ENCODE data around the gene FUT6. TPM values are rescaled to one million over a fixed set of nuclear protein-coding genes. Genes with fewer than 3 reads are reported as not detected.

The FUT6 gene
- total and polyA plus RNA-seq, 5 donors: not detected

DNA sequence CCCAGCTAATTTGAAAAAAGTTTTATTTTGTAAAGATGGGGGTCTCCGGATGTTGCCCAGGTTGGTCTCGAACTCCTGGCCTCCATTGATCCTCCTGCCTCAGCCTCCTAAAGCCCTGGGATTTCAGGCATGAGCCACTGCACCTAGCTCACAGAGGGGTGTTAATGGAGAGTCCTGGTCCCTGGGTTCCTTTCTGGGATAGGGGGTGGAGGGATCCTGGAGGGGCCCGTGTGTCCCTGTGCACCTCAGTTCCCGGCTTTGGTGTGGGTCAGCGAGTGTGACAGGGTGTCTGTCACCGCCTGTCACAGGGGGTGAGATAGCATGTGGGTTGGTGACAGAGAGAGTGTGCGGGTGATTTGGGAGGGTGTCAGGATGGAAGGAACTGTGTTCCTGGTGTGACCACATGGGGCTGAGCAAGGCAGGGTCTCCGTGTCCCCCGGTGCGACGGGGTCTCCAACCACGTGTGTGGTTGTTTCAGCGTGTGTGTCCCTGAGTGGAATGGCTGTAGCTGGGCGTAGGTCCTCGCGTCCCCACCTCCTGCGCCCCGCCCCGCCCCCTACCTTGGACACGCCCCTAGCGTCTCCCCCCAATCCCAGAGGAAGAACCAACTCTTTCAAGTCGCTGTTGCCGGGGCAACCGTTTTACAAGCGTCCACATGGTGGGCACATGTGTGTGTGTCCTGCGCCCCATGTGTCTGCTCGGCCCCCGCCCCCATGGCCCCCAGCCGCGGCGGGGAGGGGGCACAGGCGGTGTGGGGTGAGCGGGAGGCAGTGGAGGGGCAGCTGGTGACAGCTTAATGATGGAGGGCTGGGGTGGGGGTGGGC lies 37.5 kb downstream of the FUT6 start:
- no peaks in the 10 kb centered on the region for H3K4me1 ChIP-seq (ENCODE audit: control insufficient read depth, insufficient read depth, low read length)
- ATAC-seq (no peak), DNase-seq (peak in 2 of 3 donors; percentile 47 to 62)
- intact Hi-C loops (cut with DNase I): loop anchor here in 3 of 4 donors (5.0 to 10.0 kb wide), 4 partner anchors 90 to 220 kb away; no protein-coding TSS in a partner anchor
- no peak overlapping the region for H3K4me3 ChIP-seq (ENCODE audit: low read length)
- WGBS: 12% methylated on average over 33 of the region's 33 CpGs
- H3K9me3 ChIP-seq (ENCODE audit: control insufficient read depth, low read length): no peaks in the 10 kb centered on the region
- H3K27me3 ChIP-seq (ENCODE audit: control insufficient read depth, insufficient read depth): no peaks in the 10 kb centered on the region
- no peak overlapping the region for H3K27ac ChIP-seq (ENCODE audit: low read length)

DNA sequence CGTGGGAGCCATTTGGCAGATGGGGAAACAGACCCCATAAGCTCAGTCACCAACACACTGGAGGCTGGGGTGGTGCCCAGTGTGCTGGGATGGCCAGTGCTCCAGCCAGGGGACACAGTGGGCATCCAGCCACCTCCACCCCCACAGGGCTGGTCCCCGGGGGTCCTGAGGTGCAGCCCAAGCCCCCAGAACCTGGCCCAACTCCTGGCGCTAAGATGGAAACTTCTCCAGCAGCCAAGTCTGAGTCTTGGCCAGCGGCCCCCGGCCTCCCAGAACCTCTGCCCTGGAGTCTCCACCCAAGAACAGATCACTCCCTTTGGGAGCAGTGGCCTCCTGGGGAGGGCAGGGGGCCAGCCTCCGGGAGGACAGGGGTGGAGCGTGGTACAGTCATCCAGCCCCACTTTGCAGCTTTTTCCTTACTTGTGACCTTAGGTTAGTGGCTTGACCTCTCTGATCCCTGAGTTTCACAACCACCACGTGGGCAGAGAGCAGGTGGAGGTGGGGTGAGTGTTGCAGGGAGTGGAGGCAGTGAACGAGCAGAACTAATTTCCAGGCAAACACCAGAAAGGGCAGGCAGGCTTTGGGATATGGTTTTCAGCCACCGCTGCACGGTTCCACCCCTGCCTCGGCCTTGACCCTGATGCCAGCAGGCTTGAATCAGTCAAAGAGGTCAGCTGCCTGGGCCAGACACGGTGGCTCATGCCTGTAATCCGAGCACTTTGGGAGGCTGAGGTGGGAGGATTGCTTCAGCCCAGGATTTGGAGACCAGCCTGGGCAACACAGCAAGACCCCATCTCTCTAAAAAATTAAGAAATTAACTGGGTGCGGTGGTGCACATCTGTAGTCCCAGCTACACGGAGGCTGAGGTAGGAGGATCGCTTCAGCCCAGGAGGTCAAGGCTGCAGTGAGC lies 38.9 kb downstream of the FUT6 start:
- peak; percentile 24 to 68 (median 64) for DNase-seq
- ATAC-seq: peak in 1 of 2 donors; percentile 57
- no peaks in the 10 kb centered on the region for H3K9me3 ChIP-seq (ENCODE audit: control insufficient read depth, low read length)
- intact Hi-C loops (cut with DNase I): loop anchor here in 3 of 4 donors (5.0 to 10.0 kb wide), 4 partner anchors 92 to 222 kb away; no protein-coding TSS in a partner anchor
- H3K27ac ChIP-seq (ENCODE audit: low read length): no peak overlapping the region
- 70% methylated on average over 17 of the region's 17 CpGs for WGBS
- no peaks in the 10 kb centered on the region for H3K4me1 ChIP-seq (ENCODE audit: control insufficient read depth, insufficient read depth, low read length)
- no peaks in the 10 kb centered on the region for H3K27me3 ChIP-seq (ENCODE audit: control insufficient read depth, insufficient read depth)
- no peak overlapping the region for H3K4me3 ChIP-seq (ENCODE audit: low read length)

DNA sequence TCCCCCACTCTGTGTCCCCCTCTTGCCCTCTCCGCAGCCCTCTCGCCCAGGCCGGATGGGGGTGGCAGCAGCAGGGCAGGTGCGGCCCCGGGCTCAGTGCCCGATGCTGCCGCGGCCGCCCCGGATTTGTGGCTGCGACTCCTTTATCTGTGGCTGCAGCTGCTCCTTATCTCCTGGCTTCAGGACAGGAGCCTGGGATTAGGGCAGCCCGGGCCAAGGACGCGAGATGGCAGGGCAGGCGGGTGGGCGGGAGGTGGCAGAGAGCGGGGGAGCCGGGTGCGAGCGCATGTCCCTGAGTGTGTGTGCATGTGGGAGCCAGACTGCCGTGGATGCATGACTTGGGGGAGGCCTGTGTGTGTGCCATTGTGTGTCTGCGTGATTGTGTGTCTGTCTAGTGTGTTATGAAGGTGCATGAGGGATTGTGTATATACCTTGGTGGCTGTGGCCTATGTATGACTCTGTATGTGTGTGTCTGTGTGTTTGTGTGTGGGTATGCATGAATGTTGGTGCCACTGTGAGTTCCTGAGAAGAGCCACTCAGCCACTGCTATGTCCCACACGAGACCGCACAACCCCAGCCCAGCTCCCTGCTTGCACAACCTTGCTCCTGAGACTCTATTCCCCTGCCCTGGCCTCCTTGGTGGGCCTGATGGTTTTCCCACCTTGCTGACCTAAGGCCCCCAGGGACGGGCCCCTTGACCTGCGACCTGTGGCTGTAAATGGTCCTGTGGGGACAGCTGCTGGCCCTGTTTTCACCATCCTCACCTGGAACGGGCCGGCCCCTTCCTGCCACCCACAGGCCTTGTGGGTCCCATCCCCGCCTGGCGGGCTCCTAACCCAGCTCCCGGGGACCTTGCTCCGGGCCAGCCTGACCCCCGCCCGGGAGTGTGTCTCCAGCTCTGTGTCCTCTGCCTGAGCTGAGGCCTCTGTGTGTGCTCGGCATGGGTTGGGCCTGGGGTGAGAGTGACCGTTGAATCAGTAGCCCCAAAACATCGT lies 40.0 kb downstream of the FUT6 start:
- whole genome bisulfite sequencing: 43% methylated on average over 37 of the region's 37 CpGs
- no peaks in the 10 kb centered on the region for H3K4me1 ChIP-seq (ENCODE audit: control insufficient read depth, insufficient read depth, low read length)
- intact Hi-C loops (cut with DNase I): loop anchor here in 3 of 4 donors (5.0 to 10.0 kb wide), 4 partner anchors 93 to 223 kb away; no protein-coding TSS in a partner anchor
- DNase-seq (peak in 2 of 3 donors; percentile 81 to 90), ATAC-seq (peak; percentile 53 to 54)
- H3K27ac ChIP-seq (ENCODE audit: low read length): no peak overlapping the region
- H3K27me3 ChIP-seq (ENCODE audit: control insufficient read depth, insufficient read depth): no peaks in the 10 kb centered on the region
- H3K9me3 ChIP-seq (ENCODE audit: control insufficient read depth, low read length): no peaks in the 10 kb centered on the region
- no peak overlapping the region for H3K4me3 ChIP-seq (ENCODE audit: low read length)

DNA sequence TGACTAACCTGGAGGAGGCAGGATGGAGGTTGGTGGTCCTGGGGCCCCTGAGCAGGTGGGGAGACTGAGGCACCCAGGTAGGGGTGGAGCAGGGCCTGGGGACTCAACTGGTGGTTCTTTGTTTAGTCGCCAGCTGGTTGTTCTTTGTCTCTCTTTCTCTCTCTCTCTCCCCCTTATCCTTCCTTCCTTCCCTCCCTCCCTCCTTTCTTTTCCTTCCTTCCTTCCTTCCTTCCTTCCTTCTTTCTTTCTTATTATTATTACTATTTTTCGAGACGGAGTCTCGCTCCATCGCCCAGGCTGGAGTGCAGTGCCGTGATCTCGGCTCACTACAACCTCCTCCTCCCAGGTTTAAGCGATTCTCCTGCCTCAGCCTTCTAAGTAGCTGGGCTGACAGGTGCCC lies 41.3 kb downstream of the FUT6 start:
- Histone ChIP-seq H3K4me3 (ENCODE audit: low read length) (no peak overlapping the region), H3K4me1 (ENCODE audit: control insufficient read depth, insufficient read depth, low read length) (no peaks in the 10 kb centered on the region), H3K9me3 (ENCODE audit: control insufficient read depth, low read length) (no peaks in the 10 kb centered on the region), H3K27ac (ENCODE audit: low read length) (no peak overlapping the region), H3K27me3 (ENCODE audit: control insufficient read depth, insufficient read depth) (no peaks in the 10 kb centered on the region)
- intact Hi-C loops (cut with DNase I): no loop called here
- peak in 1 of 3 donors; percentile 34 for DNase-seq
- WGBS: 85% methylated on average over 8 of the region's 8 CpGs
- ATAC-seq: no peak

DNA sequence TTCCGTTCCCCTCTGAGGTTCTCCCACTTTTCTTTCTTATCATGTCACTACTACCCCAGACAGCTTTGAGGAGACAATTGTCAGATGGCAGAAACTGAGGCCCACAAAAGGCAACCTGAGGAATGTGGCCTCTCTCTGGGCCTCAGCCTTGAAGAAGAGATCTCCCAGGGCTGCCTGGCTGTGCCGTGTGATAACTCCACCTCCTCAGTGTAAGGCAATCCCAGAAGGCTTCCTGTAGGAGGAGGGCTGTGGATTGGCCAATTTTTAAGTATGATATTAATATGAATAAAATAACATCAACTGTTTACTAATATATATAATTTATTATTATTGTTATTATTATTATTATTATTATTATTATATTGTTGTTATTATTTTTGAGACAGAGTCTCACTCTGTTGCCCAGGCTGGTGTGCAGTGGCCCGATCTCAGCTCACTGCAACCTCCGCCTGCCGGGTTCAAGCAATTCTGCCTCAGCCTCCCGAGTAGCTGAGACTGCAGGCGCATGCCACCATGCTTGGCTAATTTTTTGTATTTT lies 44.1 kb downstream of the FUT6 start:
- intact Hi-C loops (cut with DNase I): no loop called here
- Histone ChIP-seq H3K4me3 (ENCODE audit: low read length) (no peak overlapping the region), H3K27me3 (ENCODE audit: control insufficient read depth, insufficient read depth) (no peaks in the 10 kb centered on the region), H3K9me3 (ENCODE audit: control insufficient read depth, low read length) (no peaks in the 10 kb centered on the region), H3K27ac (ENCODE audit: low read length) (no peak overlapping the region), H3K4me1 (ENCODE audit: control insufficient read depth, insufficient read depth, low read length) (no peaks in the 10 kb centered on the region)
- WGBS: 90% methylated on average over 7 of the region's 7 CpGs
- ATAC-seq: no peak
- no peak for DNase-seq

DNA sequence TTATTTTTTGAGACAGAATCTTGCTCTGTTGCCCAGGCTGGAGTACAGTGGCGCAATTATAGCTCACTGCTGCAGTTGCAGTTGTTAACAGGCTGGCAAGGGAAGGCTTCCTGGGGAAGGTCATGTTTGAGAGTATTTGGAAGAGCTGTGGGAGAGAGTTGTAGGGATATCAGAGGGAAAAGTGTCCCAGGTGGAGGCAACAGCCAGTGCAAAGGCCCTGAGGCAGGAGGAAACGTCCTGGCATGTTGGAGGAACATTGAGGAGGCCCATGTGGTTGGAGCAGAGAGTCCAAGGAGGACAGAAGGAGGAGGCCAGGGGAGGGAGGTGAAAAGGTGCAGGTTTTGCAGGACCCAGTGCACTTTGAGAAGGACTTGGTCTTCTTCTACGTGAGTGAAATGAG lies 46.3 kb downstream of the FUT6 start:
- ATAC-seq (no peak), DNase-seq (no peak)
- 90% methylated on average over 3 of the region's 3 CpGs for WGBS
- Histone ChIP-seq H3K4me3 (ENCODE audit: low read length) (no peak overlapping the region), H3K4me1 (ENCODE audit: control insufficient read depth, insufficient read depth, low read length) (no peaks in the 10 kb centered on the region), H3K9me3 (ENCODE audit: control insufficient read depth, low read length) (no peaks in the 10 kb centered on the region), H3K27me3 (ENCODE audit: control insufficient read depth, insufficient read depth) (no peaks in the 10 kb centered on the region), H3K27ac (ENCODE audit: low read length) (no peak overlapping the region)
- intact Hi-C loops (cut with DNase I): no loop called here

DNA sequence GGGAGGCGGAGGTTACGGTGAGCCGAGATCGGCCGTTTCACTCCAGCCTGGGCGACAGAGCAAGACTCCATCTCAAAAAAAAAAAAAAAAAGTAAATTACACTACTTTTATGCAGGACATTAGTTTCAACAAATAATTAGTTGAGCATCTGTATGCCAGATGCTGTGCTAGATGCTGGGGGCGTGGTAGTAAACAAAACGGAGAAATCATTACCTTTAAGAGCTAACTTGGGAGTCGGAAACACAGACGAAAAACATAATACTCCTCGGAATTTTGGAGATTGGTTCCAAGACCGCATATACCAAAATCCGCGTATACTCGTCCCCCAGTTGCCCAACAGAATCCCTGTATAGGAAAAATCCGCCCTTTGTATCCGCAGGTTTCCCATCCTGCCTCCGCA lies 47.3 kb downstream of the FUT6 start:
- Histone ChIP-seq H3K4me3 (ENCODE audit: low read length) (no peak overlapping the region), H3K4me1 (ENCODE audit: control insufficient read depth, insufficient read depth, low read length) (no peaks in the 10 kb centered on the region), H3K27ac (ENCODE audit: low read length) (no peak overlapping the region), H3K9me3 (ENCODE audit: control insufficient read depth, low read length) (no peaks in the 10 kb centered on the region), H3K27me3 (ENCODE audit: control insufficient read depth, insufficient read depth) (no peaks in the 10 kb centered on the region)
- DNase-seq: no peak
- no peak for ATAC-seq
- intact Hi-C loops (cut with DNase I): no loop called here
- WGBS: 96% methylated on average over 18 of the region's 18 CpGs

DNA sequence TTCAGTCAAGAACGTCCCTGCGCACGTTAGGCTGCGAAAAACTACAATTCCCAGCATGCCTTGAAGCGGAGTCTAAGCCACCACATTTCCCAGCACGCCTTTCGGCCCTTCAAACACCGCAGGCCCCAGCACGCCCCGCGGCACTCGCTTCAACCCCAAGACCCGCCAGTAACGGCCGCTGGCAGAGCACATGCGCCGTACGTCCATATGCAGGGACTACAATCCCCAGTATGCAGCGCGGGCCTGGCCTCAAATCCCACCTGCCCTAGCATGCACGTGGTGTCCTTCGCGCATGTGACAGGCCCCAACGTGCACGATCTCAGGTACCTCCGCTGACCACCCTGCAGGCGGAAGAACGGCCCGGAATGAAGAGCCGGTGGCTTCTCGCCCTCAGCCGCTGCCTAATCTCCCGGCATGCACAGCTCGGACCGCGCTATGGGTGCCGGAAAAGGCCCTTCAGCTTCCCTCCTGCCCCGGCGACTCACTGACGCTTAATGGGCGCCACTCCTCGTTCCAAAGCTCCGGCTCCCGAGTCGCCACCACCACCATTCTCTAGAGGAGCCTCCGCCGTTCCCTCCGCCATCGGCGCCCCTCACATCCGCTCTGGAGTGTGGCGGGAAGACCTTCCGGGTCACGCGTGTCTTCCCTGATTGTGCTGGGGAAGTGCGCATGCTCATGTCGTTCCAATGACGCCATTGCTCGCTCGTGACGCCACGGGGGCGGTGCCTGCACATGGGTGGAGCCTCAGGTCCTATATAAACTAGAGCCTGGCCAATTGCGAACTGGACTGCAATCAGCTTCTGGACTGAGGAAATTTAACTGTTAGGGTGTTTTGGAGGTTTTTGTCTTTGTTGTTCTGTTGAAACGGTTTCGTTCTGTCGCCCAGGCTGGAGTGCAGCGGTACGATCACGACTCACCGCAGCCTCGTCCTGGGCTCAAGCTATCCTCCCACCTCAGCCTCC lies 48.7 kb downstream of the FUT6 start, which contains the start of gene DUS3L:
TSS of gene DUS3L (minus strand) at position 605 of the 962 bp plus-strand sequence. CDS start at position 583, 22 bp downstream.
- Histone ChIP-seq H3K27ac (ENCODE audit: low read length) (peak within 1 kb of the TSS; percentile 98), H3K4me1 (ENCODE audit: control insufficient read depth, insufficient read depth, low read length) (no peaks in the 10 kb centered on the region), H3K4me3 (ENCODE audit: low read length) (peak within 1 kb of the TSS; percentile 82), H3K9me3 (ENCODE audit: control insufficient read depth, low read length) (no peaks in the 10 kb centered on the region), H3K27me3 (ENCODE audit: control insufficient read depth, insufficient read depth) (no peaks in the 10 kb centered on the region)
- DNase-seq: peak; percentile 97 to 98 (median 98)
- peak; percentile 96 to 97 for ATAC-seq
- intact Hi-C loops (cut with DNase I): no loop called here
- WGBS: 11% methylated on average over 72 of the region's 72 CpGs

DNA sequence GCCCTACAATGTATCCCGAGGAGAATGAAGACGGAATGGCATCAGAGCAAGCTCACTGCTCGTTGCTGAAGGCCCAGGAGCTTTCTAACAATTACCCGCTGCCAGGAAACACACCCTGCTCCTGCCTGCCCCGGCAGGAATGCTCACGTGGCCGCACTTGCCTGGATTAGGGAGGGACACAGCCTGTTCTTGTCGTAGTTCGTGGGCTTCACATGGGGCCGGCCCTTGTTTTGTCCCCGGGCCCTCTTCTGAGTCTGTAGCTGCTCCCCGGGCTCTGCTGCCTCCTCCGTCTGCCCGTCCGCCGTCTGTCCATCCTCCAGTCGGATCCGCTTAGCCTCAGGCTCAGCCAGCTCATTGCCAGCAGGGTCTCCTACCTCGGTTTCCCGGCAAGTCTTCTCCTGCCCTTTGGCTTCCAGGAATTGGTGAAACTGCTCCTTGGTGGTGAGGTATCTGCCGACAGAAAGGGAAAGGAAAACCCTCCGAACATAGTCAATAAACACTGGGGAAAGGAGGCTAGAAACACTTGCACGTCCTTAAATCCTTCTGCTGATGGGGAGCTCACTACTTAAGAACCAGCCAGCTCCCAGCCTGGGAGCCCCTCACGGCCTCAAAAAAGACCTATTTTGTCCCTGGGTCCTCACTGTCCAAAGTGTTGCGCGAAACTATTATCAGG lies 49.5 kb downstream of the FUT6 start:
- peak overlapping the region; percentile 36 for H3K4me3 ChIP-seq (ENCODE audit: low read length)
- peak in 1 of 3 donors; percentile 21 for DNase-seq
- H3K4me1 ChIP-seq (ENCODE audit: control insufficient read depth, insufficient read depth, low read length): no peaks in the 10 kb centered on the region
- WGBS: 76% methylated on average over 26 of the region's 26 CpGs
- H3K9me3 ChIP-seq (ENCODE audit: control insufficient read depth, low read length): no peaks in the 10 kb centered on the region
- intact Hi-C loops (cut with DNase I): no loop called here
- H3K27me3 ChIP-seq (ENCODE audit: control insufficient read depth, insufficient read depth): no peaks in the 10 kb centered on the region
- ATAC-seq: no peak
- H3K27ac ChIP-seq (ENCODE audit: low read length): no peak overlapping the region

Data from right cardiac atrium (tissue), 5 donors.